Gastroesophageal sphincter (tissue), 3 donors: ENCODE results near the gene RITA1.

Experiments used
- EP300 ChIP-seq: sonication (generic); formaldehyde crosslinking; IDR thresholded peaks from one replicate; pipeline ENCODE4 v1.6.1; 2017; ENCODE audit warnings: antibody characterized with exemption, mild to moderate bottlenecking
- POLR2A ChIP-seq, 2 donors: fragments of 450-650 bp; IDR thresholded peaks; one replicate each; pipeline ENCODE4 v1.6.1; 2017; ENCODE audit warnings: antibody characterized with exemption in 2 of 2, mild to moderate bottlenecking in 2 of 2, moderate library complexity in 1 of 2
- TF ChIP-seq, protein P1 (sequence below), 4 experiments: fragments of 200-600 bp in 2 of 4; fragments of 450-650 bp in 2 of 4; sonication (generic) in 1 of 4; IDR thresholded peaks; one replicate each; pipeline ENCODE4 v1.5.1; 2017 to 2019; ENCODE audit warnings: antibody characterized with exemption in 4 of 4, mild to moderate bottlenecking in 2 of 4, moderate library complexity in 2 of 4

DNA sequence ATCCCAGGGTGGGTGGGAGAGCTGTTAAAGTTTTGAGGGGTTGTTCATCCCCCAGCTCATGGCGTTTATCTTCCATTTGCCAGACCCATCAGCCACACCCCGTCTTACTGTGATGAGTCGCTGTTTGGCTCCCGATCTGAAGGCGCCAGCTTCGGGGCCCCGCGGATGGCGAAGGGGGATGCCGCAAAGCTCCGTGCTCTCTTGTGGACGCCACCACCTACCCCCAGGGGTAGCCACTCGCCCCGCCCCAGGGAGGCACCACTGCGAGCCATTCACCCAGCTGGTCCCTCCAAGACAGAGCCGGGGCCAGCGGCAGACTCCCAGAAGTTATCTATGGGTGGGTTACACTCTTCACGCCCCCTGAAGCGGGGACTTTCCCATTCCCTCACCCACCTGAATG, 5.7 kb downstream of the RITA1 start:
- TF ChIP-seq, protein P1, sequence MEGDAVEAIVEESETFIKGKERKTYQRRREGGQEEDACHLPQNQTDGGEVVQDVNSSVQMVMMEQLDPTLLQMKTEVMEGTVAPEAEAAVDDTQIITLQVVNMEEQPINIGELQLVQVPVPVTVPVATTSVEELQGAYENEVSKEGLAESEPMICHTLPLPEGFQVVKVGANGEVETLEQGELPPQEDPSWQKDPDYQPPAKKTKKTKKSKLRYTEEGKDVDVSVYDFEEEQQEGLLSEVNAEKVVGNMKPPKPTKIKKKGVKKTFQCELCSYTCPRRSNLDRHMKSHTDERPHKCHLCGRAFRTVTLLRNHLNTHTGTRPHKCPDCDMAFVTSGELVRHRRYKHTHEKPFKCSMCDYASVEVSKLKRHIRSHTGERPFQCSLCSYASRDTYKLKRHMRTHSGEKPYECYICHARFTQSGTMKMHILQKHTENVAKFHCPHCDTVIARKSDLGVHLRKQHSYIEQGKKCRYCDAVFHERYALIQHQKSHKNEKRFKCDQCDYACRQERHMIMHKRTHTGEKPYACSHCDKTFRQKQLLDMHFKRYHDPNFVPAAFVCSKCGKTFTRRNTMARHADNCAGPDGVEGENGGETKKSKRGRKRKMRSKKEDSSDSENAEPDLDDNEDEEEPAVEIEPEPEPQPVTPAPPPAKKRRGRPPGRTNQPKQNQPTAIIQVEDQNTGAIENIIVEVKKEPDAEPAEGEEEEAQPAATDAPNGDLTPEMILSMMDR (IDR thresholded peaks at IDR 0.05), result no peak
- TF ChIP-seq POLR2A (IDR thresholded peaks at IDR 0.05), result no peak
- TF ChIP-seq EP300, result no peak
